Thoracic aorta (tissue), 2 donors: ENCODE data around the gene CENPW. TPM values are rescaled to one million over a fixed set of nuclear protein-coding genes. Genes with fewer than 3 reads are reported as not detected.

Experiments
- ATAC-seq: fragments of 150-250 bp; one replicate; pipeline ENCODE4 v1.8.0; 2017; ENCODE audit warnings: low read depth; ENCODE audit not compliant: insufficient number of reproducible peaks, low FRiP score
- DNase-seq: peaks from one replicate; pipeline ENCODE4 v3.0.0-alpha.2; 2020; ENCODE audit warnings: low spot score
- H3K27ac ChIP-seq, 2 donors: fragments of 200-600 bp; sonication (generic); 1 replicate in 1 of 2; 2 replicates in 1 of 2; pipeline ENCODE4 v1.5.1; 2016; ENCODE audit warnings: mild to moderate bottlenecking in 2 of 2, moderate library complexity in 2 of 2
- H3K27me3 ChIP-seq: fragments of 200-600 bp; sonication (generic); replicated peaks from 2 replicates; pipeline ENCODE4 v1.6.0; 2016; ENCODE audit warnings: mild to moderate bottlenecking; ENCODE audit not compliant: insufficient read depth
- H3K36me3 ChIP-seq: fragments of 200-600 bp; sonication (generic); one replicate; pipeline ENCODE4 v1.5.1; 2016
- H3K4me1 ChIP-seq, 2 donors: fragments of 200-600 bp; sonication (generic); 1 replicate in 1 of 2; 2 replicates in 1 of 2; pipeline versions ENCODE4 v1.5.1 to v1.6.0; 2016; ENCODE audit warnings: low read depth in 2 of 2, mild to moderate bottlenecking in 1 of 2; ENCODE audit not compliant: control insufficient read depth in 1 of 2
- H3K4me3 ChIP-seq: fragments of 200-600 bp; sonication (generic); 2 replicates; pipeline ENCODE4 v1.5.1; 2016; ENCODE audit warnings: mild to moderate bottlenecking
- H3K9me3 ChIP-seq: fragments of 200-600 bp; sonication (generic); 2 replicates; pipeline ENCODE4 v1.5.1; 2016
- CTCF ChIP-seq: fragments of 200-600 bp; sonication (generic); IDR thresholded peaks from one replicate; pipeline ENCODE4 v1.5.1; 2019; ENCODE audit warnings: antibody characterized with exemption
- total RNA-seq, 2 donors: library from RNA; depleted of rRNA; stranded (reverse); fragments of >200 nt; gene quantifications; one replicate each; pipeline versions ENCODE4 v1.1.0 to v1.2.3, GENCODE V29; 2016

The CENPW gene
- total RNA-seq, 2 donors from 2014 or later: not detected

- no peak for DNase-seq
Observed at GRCh38 chr6:126307849-126308248, 32.1 kb upstream of the CENPW start.

GRCh38 chr6:126308362-126308761, 31.6 kb upstream of the CENPW start:
- Histone ChIP-seq H3K9me3 (no peaks in the 10 kb centered on the region), H3K4me1 (no peaks in the 10 kb centered on the region), H3K27me3 (no peaks in the 10 kb centered on the region), H3K27ac (no peak overlapping the region), H3K36me3 (no peaks in the 10 kb centered on the region), H3K4me3 (no peak overlapping the region)
- DNase-seq: no peak
- no peak for ATAC-seq
- TF ChIP-seq CTCF: no peak

More at GRCh38 chr6:126307849-126308248, 32.1 kb upstream of the CENPW start:
- Histone ChIP-seq H3K9me3 (no peaks in the 10 kb centered on the region), H3K27ac (no peak overlapping the region), H3K27me3 (no peaks in the 10 kb centered on the region), H3K4me1 (no peaks in the 10 kb centered on the region), H3K4me3 (no peak overlapping the region), H3K36me3 (no peaks in the 10 kb centered on the region)
- ATAC-seq: no peak
- no peak for TF ChIP-seq CTCF

- H3K36me3 ChIP-seq: no peaks in the 10 kb centered on the region
- H3K27ac ChIP-seq: no peak overlapping the region
- DNase-seq: no peak
- ATAC-seq: no peak
- no peaks in the 10 kb centered on the region for H3K9me3 ChIP-seq
- TF ChIP-seq CTCF: no peak
- H3K4me1 ChIP-seq: no peaks in the 10 kb centered on the region
- H3K27me3 ChIP-seq: no peaks in the 10 kb centered on the region
- H3K4me3 ChIP-seq: no peak overlapping the region
Observed at GRCh38 chr6:126312013-126312665, 27.8 kb upstream of the CENPW start.

- Histone ChIP-seq H3K27me3 (no peaks in the 10 kb centered on the region), H3K4me3 (no peak overlapping the region), H3K27ac (no peak overlapping the region), H3K9me3 (no peaks in the 10 kb centered on the region), H3K36me3 (no peaks in the 10 kb centered on the region), H3K4me1 (no peaks in the 10 kb centered on the region)
- DNase-seq (no peak), ATAC-seq (no peak)
- TF ChIP-seq CTCF: no peak
Observed at GRCh38 chr6:126313941-126314340, 26.0 kb upstream of the CENPW start.

GRCh38 chr6:126318797-126319196, 21.1 kb upstream of the CENPW start:
- no peaks in the 10 kb centered on the region for H3K4me1 ChIP-seq
- DNase-seq: no peak
- no peaks in the 10 kb centered on the region for H3K27me3 ChIP-seq
- H3K36me3 ChIP-seq: no peaks in the 10 kb centered on the region
- no peak overlapping the region for H3K27ac ChIP-seq
- no peaks in the 10 kb centered on the region for H3K9me3 ChIP-seq
- H3K4me3 ChIP-seq: no peak overlapping the region
- ATAC-seq: no peak
- TF ChIP-seq CTCF: no peak
